GM21723 (cell line): Measurements from ENCODE around the gene KIAA0753.

Experiments used
- ATAC-seq: cut with Tn5 transposase; IDR thresholded peaks from one replicate; pipeline ENCODE4 v1.9.1; 2021; ENCODE audit warnings: mild to moderate bottlenecking, moderate library complexity; ENCODE audit not compliant: unreplicated experiment

The KIAA0753 gene

DNA sequence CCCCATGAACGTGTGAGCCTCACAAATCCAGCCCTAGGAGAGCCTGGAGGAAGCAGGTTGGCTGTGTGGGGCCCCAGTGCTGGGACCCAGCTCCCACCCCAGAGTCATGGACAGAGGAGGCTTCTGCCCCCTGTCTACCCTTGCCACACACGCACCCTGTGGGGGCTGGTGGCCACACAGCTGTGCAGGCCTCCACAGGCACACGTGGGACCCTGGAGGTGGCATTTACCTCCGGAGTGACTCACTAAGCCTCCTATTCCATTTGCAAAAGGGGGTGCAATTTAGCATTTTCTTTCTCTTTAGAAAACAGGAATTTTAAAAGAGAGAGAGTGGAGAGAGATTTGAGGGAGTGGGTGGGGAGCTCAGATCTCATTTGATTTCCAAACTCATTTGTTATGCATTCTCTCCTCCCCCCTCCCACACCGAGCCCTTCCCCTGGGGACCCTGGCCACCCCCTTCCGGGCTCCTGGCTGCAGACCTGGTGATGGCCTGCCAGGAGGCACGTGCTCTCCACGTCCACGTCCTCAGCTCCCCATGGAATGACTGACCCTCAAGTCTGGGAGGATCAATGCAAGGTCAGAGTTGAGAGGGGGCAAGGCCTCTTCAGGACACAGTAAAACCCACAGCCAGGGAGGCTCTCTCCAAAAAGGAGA is 91.0 kb downstream of the KIAA0753 start:
- ATAC-seq = no peak

DNA sequence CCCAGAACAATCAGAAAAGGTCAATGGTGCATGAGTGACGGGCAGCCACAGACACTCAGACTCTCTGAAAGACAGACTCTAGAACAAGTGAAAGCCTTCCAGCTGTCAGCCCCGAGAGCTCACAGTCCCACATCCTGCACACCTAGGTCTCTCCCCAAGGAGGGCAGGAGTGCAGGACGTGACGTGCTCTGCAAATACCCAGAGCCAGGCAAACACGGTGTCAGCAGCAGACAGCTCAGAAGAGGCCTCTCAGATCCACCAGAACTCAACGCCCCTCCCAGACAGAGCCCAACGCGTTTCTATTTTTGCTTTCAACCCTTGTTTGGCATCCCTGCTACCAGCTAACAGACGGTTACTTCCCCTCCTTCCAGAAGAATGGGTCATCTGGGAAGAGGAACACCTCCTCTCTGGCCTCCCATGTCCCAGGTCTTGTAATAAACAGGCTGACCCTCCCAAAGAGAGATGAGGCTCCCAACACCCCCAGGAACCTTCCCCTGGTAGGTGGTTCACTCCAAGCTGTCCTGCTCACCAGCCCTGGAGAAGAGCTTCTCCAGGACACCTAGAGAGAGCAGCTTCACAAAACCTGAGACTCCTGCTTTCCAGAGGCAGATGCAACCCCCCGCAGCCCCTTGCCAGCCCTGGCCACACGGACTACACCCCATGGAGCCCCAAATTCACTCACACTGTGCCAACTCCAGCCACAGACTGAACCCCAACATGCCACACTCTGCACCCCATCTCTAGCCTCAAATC is 91.8 kb downstream of the KIAA0753 start:
- peak; percentile 71 for ATAC-seq

DNA sequence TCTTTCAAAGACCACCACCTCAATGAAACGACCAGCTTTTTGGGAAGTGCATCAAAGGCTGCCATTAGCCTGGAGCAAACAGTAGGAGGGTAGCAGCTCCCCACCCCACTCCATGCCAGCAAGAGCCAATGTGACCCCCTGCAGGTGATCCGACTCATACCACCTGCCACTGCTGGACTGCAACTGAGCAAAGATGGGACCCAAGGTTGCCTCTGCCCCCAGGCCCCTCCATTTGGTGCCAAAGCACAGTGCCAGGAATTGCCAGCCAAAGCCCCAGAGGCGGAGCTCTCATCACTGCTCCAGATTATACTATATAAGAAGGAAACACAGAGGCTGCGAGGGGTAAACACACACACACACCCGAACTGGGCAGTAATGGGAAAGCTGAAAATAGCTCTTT is 92.5 kb downstream of the KIAA0753 start:
- ATAC-seq = no peak

DNA sequence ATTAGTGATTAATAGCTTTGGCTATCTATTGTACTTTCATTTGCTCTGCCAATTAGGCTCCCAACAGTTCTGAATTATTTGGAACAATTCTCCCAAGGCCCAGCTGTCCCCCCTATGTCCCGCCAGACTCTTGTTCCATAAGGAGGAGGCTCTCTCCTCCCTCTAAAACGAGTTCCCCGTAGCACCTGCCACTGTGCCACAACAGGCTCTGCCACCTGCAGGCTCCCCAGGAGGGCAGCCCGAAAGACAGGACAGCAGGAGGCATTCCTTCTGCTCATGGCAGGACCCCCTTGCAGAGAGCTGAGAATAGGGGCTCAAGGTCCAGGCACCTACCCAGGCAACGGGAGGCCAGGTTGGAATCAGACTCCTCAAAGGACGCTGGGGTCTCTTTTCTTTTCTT is 93.2 kb downstream of the KIAA0753 start:
- no peak for ATAC-seq

DNA sequence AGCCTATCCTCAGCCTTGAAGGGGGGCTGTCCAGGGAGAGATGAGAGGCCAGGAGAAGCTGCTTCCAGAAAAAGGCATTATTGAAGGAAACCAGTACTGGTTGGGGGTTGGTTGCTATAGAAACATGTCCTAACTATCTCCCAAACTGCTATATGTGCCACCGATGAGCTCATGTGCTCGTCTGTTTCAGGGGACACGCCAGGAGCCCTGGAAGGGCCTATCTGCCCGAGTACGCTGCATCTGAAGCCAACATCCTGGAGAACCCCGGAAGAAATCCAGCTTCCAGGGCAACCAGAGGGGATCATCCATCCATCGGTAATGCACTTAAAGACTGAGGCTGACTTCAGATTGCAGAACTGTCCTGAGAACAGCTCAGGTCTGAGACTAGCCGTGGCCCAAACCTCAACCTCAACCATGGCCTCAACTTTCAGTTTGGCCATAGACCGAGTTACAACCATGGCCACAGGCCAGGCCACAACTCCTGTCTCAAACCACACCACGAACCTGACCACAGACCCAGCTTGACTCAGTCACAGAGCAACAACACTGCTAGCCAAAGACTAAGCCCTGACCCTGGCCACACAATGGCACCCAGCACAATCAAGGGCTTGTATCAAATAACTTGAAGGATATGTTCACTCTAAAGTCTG is 94.3 kb downstream of the KIAA0753 start:
- no peak for ATAC-seq

DNA sequence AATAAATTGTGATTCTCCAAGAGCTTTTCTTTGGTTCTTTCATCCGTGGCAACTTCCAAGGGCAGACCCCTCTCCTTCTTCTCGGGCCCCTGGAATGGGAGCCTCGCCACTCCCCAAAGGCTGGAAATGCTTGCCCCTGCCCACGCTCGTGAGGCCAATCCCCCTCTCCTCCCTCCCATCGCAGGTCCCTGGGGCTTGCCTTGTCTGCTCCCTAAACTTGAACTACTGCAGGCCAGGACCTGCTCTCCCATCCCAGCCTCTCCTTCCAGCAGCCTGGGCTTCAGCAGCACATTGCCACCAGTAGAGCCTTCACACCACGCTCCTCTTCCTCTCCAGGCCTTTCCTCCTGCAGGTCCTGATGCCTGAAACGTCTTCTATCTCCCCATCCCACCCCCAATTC is 95.2 kb downstream of the KIAA0753 start:
- ATAC-seq = no peak

DNA sequence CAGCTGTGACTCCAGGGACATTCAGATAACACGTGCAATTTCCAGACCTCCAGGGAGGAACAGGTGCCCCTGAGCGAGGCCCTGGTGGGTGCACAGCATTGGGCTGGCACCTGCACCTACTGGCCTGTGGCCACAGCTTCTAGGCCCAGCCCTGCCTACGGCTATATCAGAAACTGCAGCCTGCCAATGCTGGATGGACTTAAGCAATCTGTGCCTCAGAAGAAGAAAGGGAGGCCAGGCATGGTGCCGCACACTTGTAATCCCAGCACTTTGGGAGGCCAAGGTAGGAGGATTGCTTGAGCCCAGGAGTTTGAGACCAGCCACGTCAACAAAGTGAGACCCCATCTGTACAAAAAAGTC is 96.5 kb downstream of the KIAA0753 start:
- ATAC-seq = no peak

DNA sequence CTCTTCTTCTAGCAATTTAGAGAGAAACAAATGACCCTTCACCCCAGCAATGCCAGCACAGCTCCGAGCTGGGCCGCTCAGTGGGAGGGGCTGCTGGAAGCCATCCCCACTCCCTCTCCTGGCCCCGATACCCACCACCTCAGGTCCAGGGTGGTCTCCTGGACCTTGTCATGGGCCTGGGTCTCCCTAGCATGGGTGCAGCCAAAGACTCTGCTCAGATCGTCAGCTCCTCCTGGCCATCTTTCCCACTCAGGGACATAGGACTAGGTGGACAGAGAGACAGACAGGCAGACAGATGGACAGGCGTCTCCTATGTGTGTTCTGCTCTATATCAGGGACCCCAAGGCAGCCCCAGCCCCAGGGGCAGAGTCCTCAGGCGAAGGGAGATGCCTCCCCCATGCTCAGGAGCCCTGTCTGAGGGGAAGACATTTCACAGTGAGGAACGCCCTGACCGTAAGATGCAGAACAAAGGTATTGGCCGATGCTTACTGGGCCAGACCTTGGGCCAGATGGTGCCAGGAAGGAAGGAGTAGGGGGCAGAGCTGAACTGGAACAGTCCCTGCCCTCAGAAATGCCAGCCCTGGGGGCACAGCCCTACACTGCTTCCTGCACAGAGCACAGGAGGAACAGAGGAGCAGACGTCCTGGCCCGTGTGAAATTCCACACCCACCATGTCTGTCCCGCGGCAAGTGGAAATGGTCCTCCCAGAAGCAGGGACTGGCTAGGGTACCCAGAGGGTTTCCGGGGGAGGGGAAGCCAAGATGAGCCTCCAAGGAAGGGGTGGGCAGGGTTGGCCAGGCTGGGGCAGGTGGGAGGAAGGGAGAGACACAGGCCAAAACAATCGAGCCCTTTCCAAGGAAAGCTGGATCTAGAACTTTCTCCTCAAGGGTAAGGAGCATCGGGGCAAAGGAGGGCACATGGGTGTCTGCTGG is 97.2 kb downstream of the KIAA0753 start:
- no peak for ATAC-seq

DNA sequence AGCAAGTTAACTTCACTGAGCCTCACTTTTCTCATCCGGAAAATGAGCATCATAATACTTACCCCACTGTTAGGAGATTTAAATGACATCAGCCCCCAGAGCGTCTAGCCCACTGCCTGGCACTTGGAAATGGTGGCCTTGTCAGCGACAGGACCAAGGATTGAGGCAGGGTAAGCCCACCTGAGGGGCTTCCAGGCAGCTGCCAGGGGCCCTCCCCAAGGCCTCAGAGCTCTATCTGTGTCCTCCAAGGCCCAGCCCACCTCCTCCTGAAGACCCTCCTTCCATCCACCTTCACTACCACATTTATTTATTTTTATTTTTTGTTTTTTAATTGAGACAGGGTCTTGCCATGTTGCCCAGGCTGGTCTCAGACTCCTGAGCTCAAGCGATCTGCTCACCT is 97.9 kb downstream of the KIAA0753 start:
- no peak for ATAC-seq

DNA sequence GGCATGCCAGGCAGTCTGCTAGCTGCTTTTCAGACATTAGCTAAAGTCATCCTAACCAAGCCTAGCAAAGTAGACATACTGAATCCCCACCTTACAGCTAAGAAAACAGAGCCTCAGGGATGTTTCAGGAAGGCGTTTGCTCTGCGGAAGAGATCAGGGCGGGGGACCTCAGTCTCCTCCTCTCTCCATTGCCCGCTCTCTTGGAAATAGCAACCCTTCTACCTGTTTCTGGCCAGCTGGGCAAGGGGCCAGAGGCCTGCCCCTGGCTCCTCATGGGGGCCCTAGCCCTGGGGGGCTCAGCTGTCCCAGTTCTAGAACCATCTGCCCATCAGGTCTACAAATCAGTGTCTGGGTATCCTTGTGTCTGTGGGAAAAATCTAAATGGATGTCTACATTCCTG is 98.6 kb downstream of the KIAA0753 start:
- no peak for ATAC-seq

DNA sequence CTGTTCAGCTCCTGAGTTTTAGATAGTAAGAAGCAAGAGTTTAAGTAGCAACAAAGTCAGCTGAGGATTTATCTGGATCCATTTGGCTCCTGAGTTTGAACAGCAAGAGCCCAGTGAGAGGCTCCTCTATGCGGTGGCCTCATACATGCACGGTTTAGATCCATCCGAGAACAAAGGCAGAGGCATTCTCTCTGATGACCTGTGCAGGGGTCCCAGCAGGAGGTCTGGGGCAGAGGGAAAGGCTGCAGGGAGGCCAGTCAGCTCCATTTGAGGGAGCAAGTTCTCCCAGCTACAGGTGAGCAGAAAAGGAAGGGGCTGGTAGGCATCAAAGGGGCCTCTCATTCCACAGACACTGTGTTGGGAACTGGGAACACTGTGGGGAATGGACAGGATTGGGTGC is 100.6 kb downstream of the KIAA0753 start:
- no peak for ATAC-seq

DNA sequence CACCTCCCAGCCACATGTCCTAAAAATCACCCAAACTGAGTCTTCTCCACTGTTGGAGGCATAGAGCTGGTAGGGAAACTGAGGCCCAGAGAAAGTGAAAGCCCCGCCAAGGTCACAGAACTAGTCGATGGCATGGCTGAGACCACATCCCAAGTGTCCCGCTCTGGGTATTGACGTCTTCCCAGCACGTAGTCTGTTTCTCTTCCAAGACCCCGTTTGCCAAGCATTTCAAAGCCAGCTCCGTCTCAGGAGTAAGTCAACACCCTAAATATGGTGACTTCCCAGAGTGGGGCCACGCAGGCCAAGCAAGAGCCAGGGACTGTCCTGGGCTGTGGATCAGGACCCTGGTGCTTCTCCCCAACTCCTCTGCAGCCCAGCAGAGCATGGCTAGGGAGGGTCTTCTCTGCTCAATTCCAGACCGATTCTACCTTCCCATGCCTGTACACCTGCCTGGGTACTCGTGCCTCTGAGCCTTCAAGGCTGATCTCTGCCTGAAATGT is 103.9 kb downstream of the KIAA0753 start:
- ATAC-seq = no peak

DNA sequence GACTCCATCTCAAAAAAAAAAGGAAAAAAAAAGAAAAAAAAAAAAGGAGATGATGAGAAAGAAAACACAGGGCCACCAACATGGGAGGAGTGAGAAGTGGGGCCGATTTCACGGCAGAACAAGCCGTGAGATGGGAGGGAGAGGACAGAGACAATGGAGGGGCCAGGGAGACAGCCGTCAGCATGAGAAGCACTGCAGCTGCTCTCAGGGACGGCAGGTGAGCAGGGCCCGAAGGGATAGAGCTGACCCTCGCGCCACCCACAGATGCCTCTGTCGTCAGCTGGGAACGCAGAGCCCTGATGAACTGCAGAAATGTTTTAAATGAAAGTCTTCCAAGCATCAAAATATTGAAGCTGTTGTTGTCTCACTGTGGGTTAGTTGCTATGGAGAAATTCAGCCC is 104.5 kb downstream of the KIAA0753 start:
- no peak for ATAC-seq

DNA sequence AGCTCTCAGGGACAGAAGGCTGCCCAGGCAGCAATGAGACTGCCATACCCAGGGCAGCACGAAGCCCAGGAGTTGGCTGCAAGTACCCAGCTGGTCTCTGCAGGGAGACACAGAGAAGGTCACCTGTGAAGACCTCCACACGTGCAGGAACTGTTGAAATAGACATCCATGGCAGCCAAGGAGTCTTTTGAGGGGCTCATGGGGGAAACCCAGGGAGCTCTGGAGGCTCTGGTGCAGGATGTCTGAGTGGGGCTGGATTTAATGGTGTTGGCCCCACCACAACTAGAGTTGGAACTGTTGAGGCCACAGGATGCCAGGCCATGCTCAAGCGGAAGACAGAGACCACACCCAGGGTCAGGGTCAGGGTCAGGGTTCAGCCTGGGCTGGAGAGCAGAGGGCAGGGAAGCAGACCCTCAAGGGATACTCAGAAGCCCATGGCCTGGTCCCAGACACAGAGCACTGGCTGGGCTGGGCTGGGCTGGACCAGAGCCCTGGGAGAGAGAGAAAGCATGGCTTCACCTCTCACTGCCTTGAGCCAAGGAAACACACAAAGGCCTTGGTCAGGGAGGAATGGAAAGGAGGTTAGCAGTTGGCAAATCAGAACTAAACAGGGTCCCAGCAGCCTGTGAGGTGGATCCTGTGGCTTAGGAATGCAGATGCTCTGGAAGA is 105.5 kb downstream of the KIAA0753 start:
- ATAC-seq = no peak

DNA sequence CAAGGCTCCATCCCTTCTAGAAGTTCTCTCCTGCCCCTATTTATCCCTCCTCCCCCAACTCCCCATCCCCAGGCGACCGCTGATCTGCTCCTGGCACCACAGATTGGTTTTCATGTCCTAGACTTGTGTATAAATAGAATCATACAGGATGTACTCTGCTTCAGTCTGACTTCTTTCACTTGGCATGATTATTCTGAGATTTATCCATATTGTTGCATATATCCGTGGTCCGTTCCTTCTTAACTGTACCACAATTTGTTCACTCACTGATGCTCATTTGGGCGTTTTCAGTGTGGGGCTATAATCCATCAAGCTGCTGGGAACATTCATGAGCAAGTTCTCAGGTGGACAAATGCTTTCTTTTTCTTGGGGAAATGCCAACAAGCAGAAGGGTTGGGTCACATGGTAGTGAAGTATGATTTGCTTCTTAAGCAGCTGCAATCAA is 108.0 kb downstream of the KIAA0753 start:
- no peak for ATAC-seq

DNA sequence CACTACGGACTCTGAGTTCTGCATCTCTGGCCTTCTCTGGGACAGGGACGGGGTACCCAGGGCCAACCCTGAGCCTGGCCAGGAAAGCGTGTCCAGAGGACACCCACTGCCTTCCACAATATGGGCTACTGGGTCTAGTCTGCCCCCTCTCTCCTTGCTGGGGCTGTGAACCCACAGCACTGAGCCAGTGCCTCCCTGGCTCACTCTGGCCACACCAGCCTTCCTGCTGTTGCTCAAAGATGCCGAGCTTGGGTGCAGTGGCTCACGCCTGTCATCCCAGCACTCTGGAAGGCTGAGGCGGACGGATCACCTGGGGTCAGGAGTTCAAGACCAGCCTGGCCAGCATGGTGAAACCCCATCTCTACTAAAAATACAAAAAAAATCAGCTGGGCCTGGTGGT is 108.9 kb downstream of the KIAA0753 start:
- ATAC-seq = no peak

DNA sequence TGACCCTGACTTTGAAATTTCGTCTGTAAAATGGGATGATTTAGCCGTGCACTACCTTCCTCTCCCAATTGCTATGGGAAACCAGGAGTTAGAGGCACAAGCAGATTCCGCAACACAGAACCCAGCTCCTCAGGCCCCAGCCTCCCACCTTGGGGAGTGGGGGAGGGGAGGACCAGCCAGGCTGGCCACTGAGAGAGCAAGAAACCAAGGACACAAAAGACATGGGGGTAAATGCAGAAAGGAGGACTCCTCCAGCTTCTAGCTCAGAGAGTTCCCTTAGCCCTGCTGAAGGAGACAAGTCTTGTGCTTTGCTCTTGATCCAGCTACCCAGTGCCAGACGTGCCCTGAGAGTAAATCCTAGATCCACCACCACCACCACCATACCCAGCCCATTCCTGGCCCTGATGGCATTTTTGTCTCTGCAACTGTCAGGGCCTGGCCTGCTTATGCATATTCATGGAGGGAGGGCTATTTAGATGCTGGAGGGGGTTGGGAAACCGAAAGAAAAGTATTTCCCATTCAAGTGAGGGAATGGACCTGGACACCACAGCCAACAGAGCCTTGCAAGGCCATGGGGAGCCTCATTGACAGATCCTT is 110.1 kb downstream of the KIAA0753 start:
- no peak for ATAC-seq

DNA sequence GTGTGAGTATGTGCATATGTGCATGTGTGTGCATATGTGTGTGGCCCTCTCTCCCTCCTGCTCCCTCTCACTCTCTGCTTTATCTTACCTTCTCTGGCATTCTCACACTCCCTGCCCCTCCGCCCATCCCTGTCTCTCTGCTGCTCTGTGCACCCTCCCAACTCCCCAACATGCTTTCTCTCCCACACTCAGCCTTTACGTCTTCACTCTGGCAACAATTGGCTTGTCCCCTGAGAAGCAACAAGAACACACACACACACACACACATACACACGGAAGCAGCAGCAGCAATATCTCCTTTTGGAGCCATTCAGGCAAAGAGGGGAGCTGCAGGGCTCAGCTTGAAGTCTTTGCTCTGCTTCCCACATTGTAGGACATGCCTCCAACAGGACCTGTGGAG is 112.0 kb downstream of the KIAA0753 start:
- ATAC-seq = no peak
